RWPE2 (cell line): ENCODE results near the gene EGFLAM.

Experiments
- ATAC-seq: fragments of 200-7000 bp; cut with Tn5 transposase; 3 replicates; pipeline ENCODE4 v1.9.1; 2021; ENCODE audit warnings: low read depth
- DNase-seq: peaks from one replicate; pipeline ENCODE4 v3.0.0-alpha.2; 2020; ENCODE audit warnings: low spot score
- H3K27ac ChIP-seq: fragments of 450-650 bp; 2 replicates; pipeline ENCODE4 v1.5.1; 2017; ENCODE audit warnings: mild to moderate bottlenecking; ENCODE audit not compliant: poor library complexity, severe bottlenecking
- H3K27me3 ChIP-seq: fragments of 250-450 bp; sonication (Bioruptor Pico); 2 replicates; pipeline ENCODE4 v1.5.1; 2021; ENCODE audit warnings: mild to moderate bottlenecking, moderate library complexity; ENCODE audit not compliant: insufficient read depth, poor library complexity, severe bottlenecking
- H3K36me3 ChIP-seq: fragments of 250-450 bp; sonication (Bioruptor Pico); 2 replicates; pipeline ENCODE4 v1.5.1; 2020; ENCODE audit warnings: low read depth, mild to moderate bottlenecking, moderate library complexity
- H3K4me1 ChIP-seq: fragments of 250-450 bp; sonication (Bioruptor Pico); 2 replicates; pipeline ENCODE4 v1.5.1; 2021; ENCODE audit warnings: mild to moderate bottlenecking, moderate library complexity; ENCODE audit not compliant: insufficient read depth, poor library complexity, severe bottlenecking
- H3K4me3 ChIP-seq: fragments of 250-450 bp; sonication (Bioruptor Pico); 2 replicates; pipeline ENCODE4 v1.5.1; 2021; ENCODE audit warnings: mild to moderate bottlenecking, moderate library complexity; ENCODE audit not compliant: severe bottlenecking
- H3K9me3 ChIP-seq: fragments of 250-450 bp; sonication (Bioruptor Pico); 2 replicates; pipeline ENCODE4 v1.5.1; 2021; ENCODE audit warnings: mild to moderate bottlenecking, moderate library complexity; ENCODE audit not compliant: severe bottlenecking
- CTCF ChIP-seq: fragments of 450-650 bp; IDR thresholded peaks from one replicate; pipeline ENCODE4 v1.5.1; 2017; ENCODE audit warnings: mild to moderate bottlenecking, moderate library complexity; ENCODE audit not compliant: poor library complexity, severe bottlenecking

The EGFLAM gene

GRCh38 chr5:38453921-38454320, 195.6 kb downstream of the EGFLAM start:
- no peaks in the 10 kb centered on the region for H3K27me3 ChIP-seq
- no peak overlapping the region for H3K4me3 ChIP-seq
- ATAC-seq (no peak), DNase-seq (no peak)
- H3K4me1 ChIP-seq = peaks cover 12% of the 10 kb centered on the region
- H3K9me3 ChIP-seq = no peaks in the 10 kb centered on the region
- no peak overlapping the region for H3K27ac ChIP-seq
- H3K36me3 ChIP-seq = no peaks in the 10 kb centered on the region
- TF ChIP-seq CTCF = no peak

GRCh38 chr5:38455796-38456330, 197.5 kb downstream of the EGFLAM start:
- TF ChIP-seq CTCF = no peak
- Histone ChIP-seq H3K27ac (peak overlapping the region; percentile 62), H3K4me1 (peaks cover 12% of the 10 kb centered on the region), H3K9me3 (no peaks in the 10 kb centered on the region), H3K27me3 (no peaks in the 10 kb centered on the region), H3K36me3 (no peaks in the 10 kb centered on the region), H3K4me3 (no peak overlapping the region)
- ATAC-seq (no peak), DNase-seq (no peak)

GRCh38 chr5:38456657-38457399, 198.5 kb downstream of the EGFLAM start:
- ATAC-seq (peak; percentile 95), DNase-seq (peak; percentile 84)
- Histone ChIP-seq H3K27ac (peak overlapping the region; percentile 62), H3K4me1 (peaks cover 12% of the 10 kb centered on the region), H3K9me3 (no peaks in the 10 kb centered on the region), H3K4me3 (no peak overlapping the region), H3K36me3 (no peaks in the 10 kb centered on the region), H3K27me3 (no peaks in the 10 kb centered on the region)
- no peak for TF ChIP-seq CTCF

- Histone ChIP-seq H3K27ac (no peak overlapping the region), H3K36me3 (no peaks in the 10 kb centered on the region), H3K9me3 (no peaks in the 10 kb centered on the region), H3K4me1 (peaks cover 19% of the 10 kb centered on the region), H3K27me3 (no peaks in the 10 kb centered on the region), H3K4me3 (no peak overlapping the region)
- ATAC-seq (no peak), DNase-seq (no peak)
- no peak for TF ChIP-seq CTCF
These were observed 199.8 kb downstream of the EGFLAM start for GRCh38 chr5:38458174-38458573.

GRCh38 chr5:38462976-38463633, 204.7 kb downstream of the EGFLAM start:
- Histone ChIP-seq H3K9me3 (no peaks in the 10 kb centered on the region), H3K27ac (peak overlapping the region; percentile 53), H3K4me1 (peaks cover 56% of the 10 kb centered on the region), H3K4me3 (no peak overlapping the region), H3K27me3 (no peaks in the 10 kb centered on the region), H3K36me3 (no peaks in the 10 kb centered on the region)
- ATAC-seq (no peak), DNase-seq (no peak)
- no peak for TF ChIP-seq CTCF
